Prostate gland (tissue), 2 donors: ENCODE data around the gene RAB11FIP5. TPM values are rescaled to one million over a fixed set of nuclear protein-coding genes. Genes with fewer than 3 reads are reported as not detected.
"Not testable (repeated sequence)": the region's sequence is repeated elsewhere in the genome, so short reads cannot be mapped to it uniquely, and the experiment has no call there.

Source experiments
- DNase-seq: peaks from one replicate; pipeline ENCODE4 v3.0.0-alpha.2; 2019; ENCODE audit warnings: low spot score
- H3K27ac ChIP-seq, 2 donors: fragments of 200-600 bp; sonication (generic); 2 replicates each; pipeline ENCODE4 v1.5.1; 2017 to 2019
- H3K27me3 ChIP-seq: fragments of 200-600 bp; sonication (generic); replicated peaks from 2 replicates; pipeline ENCODE4 v1.5.1; 2019; ENCODE audit not compliant: insufficient read depth
- H3K36me3 ChIP-seq, 2 donors: fragments of 200-600 bp; sonication (generic); 1 replicate in 1 of 2; 2 replicates in 1 of 2; pipeline versions ENCODE4 v1.5.1 to v1.8.1; 2017 to 2019
- H3K4me1 ChIP-seq: fragments of 200-600 bp; sonication (generic); replicated peaks from 2 replicates; pipeline ENCODE4 v1.5.1; 2019
- H3K4me3 ChIP-seq, 2 donors: fragments of 200-600 bp; sonication (generic); 2 replicates each; pipeline ENCODE4 v1.5.1; 2017 to 2019
- H3K9me3 ChIP-seq: fragments of 200-600 bp; sonication (generic); 2 replicates; pipeline ENCODE4 v1.5.1; 2017
- POLR2A ChIP-seq: fragments of 450-650 bp; IDR thresholded peaks from one replicate; pipeline ENCODE4 v1.6.1; 2016; ENCODE audit warnings: antibody characterized with exemption, mild to moderate bottlenecking
- POLR2AphosphoS5 ChIP-seq: sonication (generic); formaldehyde crosslinking; IDR thresholded peaks from one replicate; pipeline ENCODE4 v1.6.1; 2017; ENCODE audit warnings: antibody characterized with exemption
- WGBS: methylation state at CpG from one replicate; pipeline ENCODE4 v1.1.5; 2018; 5-methylcytosine and 5-hydroxymethylcytosine counted together
- intact Hi-C: fragments of 100-400 bp; cut with DNase I; formaldehyde crosslinking; loops from one replicate; pipeline ENCODE4 v1.14.2; 2022
- total RNA-seq, 2 donors: library from RNA; depleted of rRNA; stranded (reverse); fragments of >200 nt; gene quantifications; one replicate each; pipeline ENCODE4 v1.1.0, GENCODE V29; 2016
- TF ChIP-seq, protein P1 (sequence below), 4 experiments: fragments of 200-600 bp in 2 of 4; fragments of 450-650 bp in 2 of 4; sonication (generic) in 2 of 4; IDR thresholded peaks; 1 replicate in 3 of 4; 2 replicates in 1 of 4; pipeline ENCODE4 v1.5.1; 2016 to 2019; ENCODE audit warnings: antibody characterized with exemption in 4 of 4, mild to moderate bottlenecking in 2 of 4, moderate library complexity in 2 of 4

RAB11FIP5 gene
- total RNA-seq, 2 donors from 2014 or later, result 24.1 to 47.7 TPM

DNA sequence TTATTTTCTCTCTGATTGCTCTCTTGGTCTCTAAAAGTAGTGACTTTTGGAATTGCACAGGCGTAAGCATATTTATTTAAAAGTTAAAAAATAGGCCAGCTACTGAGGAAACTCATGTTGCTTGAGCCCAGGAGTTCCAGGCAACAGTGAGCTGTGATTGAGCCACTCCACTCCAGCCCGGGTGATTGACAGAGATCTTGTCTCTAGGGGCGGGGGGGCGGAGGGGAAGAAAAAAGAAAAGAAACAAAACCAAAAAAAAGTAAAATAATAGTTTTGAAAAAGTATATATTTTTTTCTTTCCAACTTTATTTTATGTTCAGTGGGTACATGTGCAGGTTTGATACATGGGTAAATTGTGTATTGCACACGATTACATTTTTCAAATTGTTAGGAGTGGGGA is 18.0 kb upstream of the RAB11FIP5 start:
- Histone ChIP-seq H3K27me3 (no peaks in the 10 kb centered on the region), H3K9me3 (no peaks in the 10 kb centered on the region), H3K36me3 (no peaks in the 10 kb centered on the region), H3K4me1 (no peaks in the 10 kb centered on the region), H3K27ac (no peak overlapping the region), H3K4me3 (no peak overlapping the region)
- TF ChIP-seq POLR2A (no peak), POLR2AphosphoS5 (no peak)
- TF ChIP-seq, protein P1, sequence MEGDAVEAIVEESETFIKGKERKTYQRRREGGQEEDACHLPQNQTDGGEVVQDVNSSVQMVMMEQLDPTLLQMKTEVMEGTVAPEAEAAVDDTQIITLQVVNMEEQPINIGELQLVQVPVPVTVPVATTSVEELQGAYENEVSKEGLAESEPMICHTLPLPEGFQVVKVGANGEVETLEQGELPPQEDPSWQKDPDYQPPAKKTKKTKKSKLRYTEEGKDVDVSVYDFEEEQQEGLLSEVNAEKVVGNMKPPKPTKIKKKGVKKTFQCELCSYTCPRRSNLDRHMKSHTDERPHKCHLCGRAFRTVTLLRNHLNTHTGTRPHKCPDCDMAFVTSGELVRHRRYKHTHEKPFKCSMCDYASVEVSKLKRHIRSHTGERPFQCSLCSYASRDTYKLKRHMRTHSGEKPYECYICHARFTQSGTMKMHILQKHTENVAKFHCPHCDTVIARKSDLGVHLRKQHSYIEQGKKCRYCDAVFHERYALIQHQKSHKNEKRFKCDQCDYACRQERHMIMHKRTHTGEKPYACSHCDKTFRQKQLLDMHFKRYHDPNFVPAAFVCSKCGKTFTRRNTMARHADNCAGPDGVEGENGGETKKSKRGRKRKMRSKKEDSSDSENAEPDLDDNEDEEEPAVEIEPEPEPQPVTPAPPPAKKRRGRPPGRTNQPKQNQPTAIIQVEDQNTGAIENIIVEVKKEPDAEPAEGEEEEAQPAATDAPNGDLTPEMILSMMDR (IDR thresholded peaks at IDR 0.05), result no peak
- intact Hi-C loops, result no loop called here
- no peak for DNase-seq
- 76% methylated on average over 5 of the region's 5 CpGs for WGBS

DNA sequence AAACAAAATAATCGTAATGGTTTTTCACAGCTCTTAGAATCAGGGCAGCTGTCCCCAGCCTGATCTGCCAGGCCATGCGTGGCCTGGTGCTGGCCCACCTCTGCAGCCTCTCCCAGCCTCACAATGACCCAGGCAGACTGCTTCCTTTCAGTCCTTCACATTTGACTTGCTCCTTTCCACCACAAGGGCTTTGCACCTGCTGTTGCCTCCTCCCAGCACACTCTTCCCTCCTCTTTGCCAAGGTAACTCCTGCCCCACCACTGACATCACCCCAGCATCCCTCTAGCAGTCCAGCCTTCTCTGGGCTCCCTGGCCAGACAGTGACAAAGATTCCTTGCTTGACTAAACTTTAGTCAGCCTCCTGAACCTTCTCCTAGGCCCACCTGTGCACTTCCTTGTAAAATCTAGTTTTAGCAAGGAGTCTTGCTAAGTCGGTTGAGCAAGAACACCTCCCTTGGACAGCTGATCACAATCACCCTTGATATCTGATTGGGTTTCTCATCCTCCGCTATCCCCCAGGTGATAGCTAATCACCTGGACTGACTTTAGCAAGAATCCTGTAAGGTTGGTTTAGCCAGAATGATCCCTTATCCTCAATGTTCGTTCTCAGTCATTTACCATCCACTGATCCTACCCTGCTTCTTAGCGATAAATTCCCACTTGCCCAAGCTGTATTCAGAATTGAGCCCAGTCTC is 16.2 kb upstream of the RAB11FIP5 start:
- no peak overlapping the region for H3K27ac ChIP-seq
- no peaks in the 10 kb centered on the region for H3K4me1 ChIP-seq
- TF ChIP-seq POLR2A (no peak), POLR2AphosphoS5 (no peak)
- TF ChIP-seq, protein P1 (IDR thresholded peaks at IDR 0.05), result no peak
- H3K36me3 ChIP-seq, result no peaks in the 10 kb centered on the region
- intact Hi-C loops, result no loop called here
- DNase-seq, result no peak
- 70% methylated on average over 6 of the region's 6 CpGs for WGBS
- no peaks in the 10 kb centered on the region for H3K27me3 ChIP-seq
- H3K9me3 ChIP-seq, result no peaks in the 10 kb centered on the region
- H3K4me3 ChIP-seq, result no peak overlapping the region

DNA sequence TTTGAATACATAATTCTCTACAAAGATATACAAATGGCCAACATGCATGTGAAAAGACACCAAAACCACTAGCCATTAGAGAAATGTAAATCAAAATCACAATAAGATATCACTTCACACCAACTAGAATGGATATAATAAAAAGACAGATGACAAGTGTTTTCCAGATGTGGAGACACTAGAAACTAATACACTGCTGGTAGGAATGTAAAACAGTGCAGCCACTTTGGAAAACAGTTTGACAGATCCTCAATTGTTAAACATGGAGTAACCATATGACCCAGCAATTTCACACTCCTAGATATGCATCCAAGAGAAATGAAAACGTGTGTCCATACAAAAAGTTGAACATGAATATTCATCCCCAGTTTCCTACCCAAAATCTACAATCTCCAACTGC is 9.8 kb upstream of the RAB11FIP5 start:
- intact Hi-C loops, result no loop called here
- no peak overlapping the region for H3K27ac ChIP-seq
- no peaks in the 10 kb centered on the region for H3K36me3 ChIP-seq
- H3K4me1 ChIP-seq, result no peaks in the 10 kb centered on the region
- H3K9me3 ChIP-seq, result no peaks in the 10 kb centered on the region
- no peaks in the 10 kb centered on the region for H3K27me3 ChIP-seq
- H3K4me3 ChIP-seq, result no peak overlapping the region
- TF ChIP-seq POLR2AphosphoS5 (no peak), POLR2A (no peak)
- TF ChIP-seq, protein P1 (IDR thresholded peaks at IDR 0.05), result no peak
- WGBS, result 31% methylated on average over 1 of the region's 1 CpG
- DNase-seq, result no peak

GRCh38 chr2:73119611-73120239 is 7.0 kb upstream of the RAB11FIP5 start:
- intact Hi-C loops, H3K4me3 ChIP-seq, H3K27ac ChIP-seq, H3K4me1 ChIP-seq, H3K9me3 ChIP-seq, H3K27me3 ChIP-seq, H3K36me3 ChIP-seq, DNase-seq: not testable (repeated sequence)
- 74% methylated on average over 11 of the region's 11 CpGs for WGBS

- no peaks in the 10 kb centered on the region for H3K9me3 ChIP-seq
- H3K4me1 ChIP-seq, result no peaks in the 10 kb centered on the region
- H3K27me3 ChIP-seq, result no peaks in the 10 kb centered on the region
- no peak overlapping the region for H3K27ac ChIP-seq
- no peak for DNase-seq
- intact Hi-C loops, result no loop called here
- TF ChIP-seq POLR2A, result no peak
- no peak for TF ChIP-seq POLR2AphosphoS5
- TF ChIP-seq, protein P1 (IDR thresholded peaks at IDR 0.05), result no peak
- H3K36me3 ChIP-seq, result no peaks in the 10 kb centered on the region
- 45% methylated on average over 1 of the region's 1 CpG for WGBS
- H3K4me3 ChIP-seq, result no peak overlapping the region
Observed at GRCh38 chr2:73117441-73117840, 4.7 kb upstream of the RAB11FIP5 start.
